Measurements from ENCODE around the gene CCDC50.
A peak's percentile ranks its signal among the peaks of the same experiment; 100 is the strongest.

CCDC50 gene

GRCh38 chr3:191321019-191321767 is 8.0 kb upstream of the CCDC50 start:
- no peak for DNase-seq

GRCh38 chr3:191324936-191325335 is 4.3 kb upstream of the CCDC50 start:
- no peak for DNase-seq

GRCh38 chr3:191327526-191327925 is 1.7 kb upstream of the CCDC50 start:
- DNase-seq = no peak

GRCh38 chr3:191328383-191328961 is 722 bp upstream of the CCDC50 start:
- no peak for DNase-seq

GRCh38 chr3:191329654-191330529 is 698 bp downstream of the CCDC50 start, which contains the start of gene UTS2B:
TSS of gene UTS2B (minus strand) at chr3:191330526. CDS start at chr3:191282189, 48,337 bp downstream.
- DNase-seq = peak; percentile 67

- no peak for DNase-seq
These were observed 1.4 kb downstream of the CCDC50 start for GRCh38 chr3:191330530-191331048.

GRCh38 chr3:191331388-191331787 is 2.2 kb downstream of the CCDC50 start:
- DNase-seq = no peak

- no peak for DNase-seq
These were observed 4.2 kb downstream of the CCDC50 start for GRCh38 chr3:191333298-191333880.

- no peak for DNase-seq
These were observed 5.2 kb downstream of the CCDC50 start for GRCh38 chr3:191334346-191334893.

- no peak for DNase-seq
These were observed 7.6 kb downstream of the CCDC50 start for GRCh38 chr3:191336833-191337232.

GRCh38 chr3:191338177-191338488 is 8.9 kb downstream of the CCDC50 start:
- DNase-seq = no peak

GRCh38 chr3:191339316-191339917 is 10.2 kb downstream of the CCDC50 start:
- no peak for DNase-seq

- no peak for DNase-seq
These were observed 11.2 kb downstream of the CCDC50 start for GRCh38 chr3:191340351-191340750.

GRCh38 chr3:191340966-191341365 is 11.8 kb downstream of the CCDC50 start:
- no peak for DNase-seq

GRCh38 chr3:191342006-191342405 is 12.8 kb downstream of the CCDC50 start:
- no peak for DNase-seq

- DNase-seq = no peak
These were observed 13.2 kb downstream of the CCDC50 start for GRCh38 chr3:191342411-191342810.

- no peak for DNase-seq
These were observed 13.9 kb downstream of the CCDC50 start for GRCh38 chr3:191343115-191343514.

- no peak for DNase-seq
These were observed 14.7 kb downstream of the CCDC50 start for GRCh38 chr3:191343913-191344312.

GRCh38 chr3:191345334-191345733 is 16.1 kb downstream of the CCDC50 start:
- DNase-seq = no peak

- no peak for DNase-seq
These were observed 18.0 kb downstream of the CCDC50 start for GRCh38 chr3:191347228-191347627.

- no peak for DNase-seq
These were observed 18.9 kb downstream of the CCDC50 start for GRCh38 chr3:191348098-191348497.

GRCh38 chr3:191350396-191351090 is 21.3 kb downstream of the CCDC50 start:
- no peak for DNase-seq
